SK-N-MC (cell line): ENCODE data around the gene KRT76.

Source experiments
- EZH2 ChIP-seq: fragments of 200-600 bp; sonication (generic); IDR thresholded peaks from one replicate; pipeline ENCODE4 v1.6.1; 2017; ENCODE audit warnings: antibody characterized with exemption
- FOXP2 ChIP-seq: optimal IDR thresholded peaks from 2 replicates; pipeline ENCODE3; 2011; ENCODE audit warnings: mild to moderate bottlenecking, moderate library complexity; ENCODE audit not compliant: insufficient read depth; ENCODE audit errors: extremely low read length, control extremely low read depth
- POLR2AphosphoS5 ChIP-seq: IDR thresholded peaks from 2 replicates; pipeline ENCODE4 v1.6.1; 2012; ENCODE audit warnings: mild to moderate bottlenecking, low read depth, low read length, borderline replicate concordance

DNA sequence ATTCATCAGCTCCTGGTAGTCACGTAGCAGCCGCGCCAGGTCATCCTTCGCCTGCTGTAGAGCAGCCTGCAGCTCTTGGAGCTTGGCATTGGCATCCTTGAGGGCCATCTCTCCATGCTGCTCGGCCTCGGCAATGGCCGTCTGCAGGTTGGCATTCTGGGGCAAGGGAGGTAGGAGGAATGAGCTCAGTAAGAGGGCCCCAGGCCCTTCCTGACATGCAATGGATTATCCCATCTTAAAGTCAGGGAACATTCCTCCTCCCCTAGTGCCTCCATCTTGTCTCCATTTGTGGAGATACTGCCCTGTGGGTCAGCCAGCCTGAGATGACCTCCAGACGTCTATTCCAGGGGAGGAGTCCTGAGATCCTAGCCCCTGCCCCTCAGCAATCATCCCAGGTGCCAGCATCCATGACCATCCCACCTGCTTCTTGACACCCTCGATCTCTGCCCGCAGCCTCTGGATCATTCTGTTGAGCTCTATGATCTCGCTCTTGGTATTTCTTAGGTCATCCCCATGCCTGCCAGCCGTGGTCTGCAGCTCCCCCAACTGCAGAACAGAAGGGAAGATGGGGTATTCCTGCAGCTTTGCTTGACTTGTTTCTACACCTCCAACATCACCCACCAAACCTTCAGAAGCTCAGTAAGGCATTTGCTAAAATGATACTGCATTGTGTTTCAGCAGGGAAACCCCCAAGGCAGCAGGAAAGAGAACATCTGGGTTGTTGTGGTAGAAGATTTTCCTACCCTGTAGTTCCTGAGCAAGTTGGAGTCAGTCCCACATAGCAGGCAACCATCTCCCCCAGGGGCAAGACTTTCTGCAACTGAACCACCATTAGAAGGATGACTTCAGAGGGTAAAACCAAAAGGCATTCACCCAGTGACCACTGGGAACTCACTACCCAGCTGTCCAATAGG is 14.4 kb upstream of the KRT76 start:
- no peak for TF ChIP-seq EZH2
- no peak for TF ChIP-seq POLR2AphosphoS5
- TF ChIP-seq FOXP2: no peak
